Measurements from ENCODE around the gene TRIO. TPM values are rescaled to one million over a fixed set of nuclear protein-coding genes. Genes with fewer than 3 reads are reported as not detected.

Gene TRIO
- 90.0 to 109 TPM (median 98.7 TPM) in 5 replicates for total RNA-seq (2022; extraction: Qiagen RNA extraction; ENCODE audit: low read depth)

DNA sequence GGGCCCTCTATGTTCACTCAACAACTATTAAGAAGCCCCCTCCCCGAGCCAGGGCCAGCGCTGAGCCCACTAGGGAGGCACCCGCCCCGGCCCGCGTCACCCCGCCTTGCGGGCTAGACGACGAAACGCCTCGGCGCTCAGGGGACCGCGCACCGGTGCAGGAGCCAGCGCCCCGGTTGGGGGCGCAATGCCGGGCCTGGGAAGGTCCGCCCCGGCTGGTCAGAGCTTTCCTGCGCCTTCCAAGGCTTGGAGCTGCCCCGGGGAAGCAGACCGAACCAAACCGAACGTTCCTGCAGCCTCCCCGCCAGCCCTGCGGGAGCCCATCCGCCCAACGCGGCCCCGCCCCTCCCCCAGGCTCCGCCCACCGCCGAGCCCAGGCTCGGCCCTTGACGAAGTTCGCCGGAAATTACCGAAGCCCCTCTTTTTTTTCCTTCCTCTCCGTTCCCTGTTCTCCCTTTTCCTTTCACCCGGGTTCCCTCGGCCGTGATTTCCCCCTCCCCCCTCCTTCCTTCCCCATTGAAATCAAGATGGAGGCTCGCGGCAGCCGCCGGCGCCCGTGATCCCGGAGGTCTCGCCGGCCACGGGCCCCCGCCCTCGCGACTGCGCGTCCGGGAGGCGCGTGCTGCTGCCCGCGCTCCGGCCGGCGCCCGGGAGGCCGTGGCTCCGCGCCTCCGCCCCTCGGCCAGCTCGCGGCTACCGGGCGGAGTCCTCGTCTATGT lies at the start of gene TRIO:
Gene TRIO (plus strand): TSS at position 516 of the 719 bp plus-strand sequence. CDS start 384 bp downstream, outside the sequence.

Other genes starting within 250 kb of the TRIO start
- gene DNAH5, start 198.7 kb upstream of the TRIO start, total RNA-seq (2022; extraction: Qiagen RNA extraction; ENCODE audit: low read depth), result 1.2 to 1.5 TPM (median 1.4 TPM) in 5 replicates

All from A549 treated with RU486 at 1 μM for 4 hours (cell line).